ENCODE results near the gene RALGAPA2.

The RALGAPA2 gene

GRCh38 chr20:20439602-20440190 lies 272.7 kb downstream of the RALGAPA2 start:
- TF ChIP-seq EZH2phosphoT487 (IDR thresholded peaks at IDR 0.05; ENCODE audit: borderline replicate concordance) (no peak), CTCF (conservative IDR thresholded peaks at IDR 0.05; ENCODE audit: low read length) (no peak)
- H3K4me3 ChIP-seq (ENCODE audit: low read length, poor library complexity, severe bottlenecking), result no peak overlapping the region

GRCh38 chr20:20437314-20437713 lies 275.1 kb downstream of the RALGAPA2 start:
- Histone ChIP-seq H3K4me3 (ENCODE audit: low read length, poor library complexity, severe bottlenecking) (no peak overlapping the region), H3K79me2 (ENCODE audit: insufficient read depth, low read length) (no peaks in the 10 kb centered on the region), H3K9me2 (replicated peaks; ENCODE audit: low read depth, low read length) (no peaks in the 10 kb centered on the region), H3K4me1 (ENCODE audit: insufficient read depth, low read length, poor library complexity, severe bottlenecking) (peaks cover 13% of the 10 kb centered on the region), H3F3A (ENCODE audit: low read depth) (no peaks in the 10 kb centered on the region), H3K4me2 (ENCODE audit: low read depth, low read length, poor library complexity, severe bottlenecking) (no peak overlapping the region), H3K9ac (ENCODE audit: low read depth, low read length, poor library complexity, severe bottlenecking) (no peak overlapping the region), H3K36me3 (ENCODE audit: insufficient read depth, low read length) (no peaks in the 10 kb centered on the region), H3K9me3 (ENCODE audit: insufficient read depth, low read depth, low read length) (no peaks in the 10 kb centered on the region), H3K27me3 (ENCODE audit: insufficient read depth, low read length, poor library complexity, severe bottlenecking) (no peaks in the 10 kb centered on the region), H4K20me1 (ENCODE audit: insufficient read depth, low read length, poor library complexity, severe bottlenecking) (no peaks in the 10 kb centered on the region), H2AFZ (ENCODE audit: low read length) (no peak overlapping the region)
- no peak for TF ChIP-seq EZH2phosphoT487 (IDR thresholded peaks at IDR 0.05; ENCODE audit: borderline replicate concordance)
- TF ChIP-seq CTCF (conservative IDR thresholded peaks at IDR 0.05; ENCODE audit: low read length), result no peak

More at GRCh38 chr20:20439602-20440190, 272.7 kb downstream of the RALGAPA2 start:
- Histone ChIP-seq H3K79me2 (ENCODE audit: insufficient read depth, low read length) (no peaks in the 10 kb centered on the region), H2AFZ (ENCODE audit: low read length) (no peak overlapping the region), H4K20me1 (ENCODE audit: insufficient read depth, low read length, poor library complexity, severe bottlenecking) (no peaks in the 10 kb centered on the region), H3K4me2 (ENCODE audit: low read depth, low read length, poor library complexity, severe bottlenecking) (no peak overlapping the region), H3F3A (ENCODE audit: low read depth) (no peaks in the 10 kb centered on the region), H3K27me3 (ENCODE audit: insufficient read depth, low read length, poor library complexity, severe bottlenecking) (no peaks in the 10 kb centered on the region), H3K9me3 (ENCODE audit: insufficient read depth, low read depth, low read length) (no peaks in the 10 kb centered on the region), H3K9me2 (replicated peaks; ENCODE audit: low read depth, low read length) (no peaks in the 10 kb centered on the region), H3K9ac (ENCODE audit: low read depth, low read length, poor library complexity, severe bottlenecking) (no peak overlapping the region), H3K36me3 (ENCODE audit: insufficient read depth, low read length) (no peaks in the 10 kb centered on the region), H3K4me1 (ENCODE audit: insufficient read depth, low read length, poor library complexity, severe bottlenecking) (peaks cover 32% of the 10 kb centered on the region)

- Histone ChIP-seq H3K4me2 (ENCODE audit: low read depth, low read length, poor library complexity, severe bottlenecking) (no peak overlapping the region), H3K9me3 (ENCODE audit: insufficient read depth, low read depth, low read length) (no peaks in the 10 kb centered on the region), H3F3A (ENCODE audit: low read depth) (no peaks in the 10 kb centered on the region), H3K9ac (ENCODE audit: low read depth, low read length, poor library complexity, severe bottlenecking) (no peak overlapping the region), H3K9me2 (replicated peaks; ENCODE audit: low read depth, low read length) (no peaks in the 10 kb centered on the region), H4K20me1 (ENCODE audit: insufficient read depth, low read length, poor library complexity, severe bottlenecking) (no peaks in the 10 kb centered on the region), H3K36me3 (ENCODE audit: insufficient read depth, low read length) (no peaks in the 10 kb centered on the region), H3K4me3 (ENCODE audit: low read length, poor library complexity, severe bottlenecking) (no peak overlapping the region), H3K79me2 (ENCODE audit: insufficient read depth, low read length) (no peaks in the 10 kb centered on the region), H2AFZ (ENCODE audit: low read length) (no peak overlapping the region), H3K27me3 (ENCODE audit: insufficient read depth, low read length, poor library complexity, severe bottlenecking) (no peaks in the 10 kb centered on the region), H3K4me1 (ENCODE audit: insufficient read depth, low read length, poor library complexity, severe bottlenecking) (peaks cover 7% of the 10 kb centered on the region)
- no peak for TF ChIP-seq EZH2phosphoT487 (IDR thresholded peaks at IDR 0.05; ENCODE audit: borderline replicate concordance)
- TF ChIP-seq CTCF (conservative IDR thresholded peaks at IDR 0.05; ENCODE audit: low read length), result no peak
Observed at GRCh38 chr20:20436689-20437088, 275.8 kb downstream of the RALGAPA2 start.
